Right ventricle myocardium superior (tissue), 1 donor: Measurements from ENCODE around the gene KIAA1586. TPM values are rescaled to one million over a fixed set of nuclear protein-coding genes. Genes with fewer than 3 reads are reported as not detected.
"Not testable (repeated sequence)": the region's sequence is repeated elsewhere in the genome, so short reads cannot be mapped to it uniquely, and the experiment has no call there.

Experiments used
- ATAC-seq: fragments of 200-7000 bp; cut with Tn5 transposase; one replicate; pipeline ENCODE4 v1.9.1; 2020; ENCODE audit warnings: mild to moderate bottlenecking; ENCODE audit not compliant: poor library complexity
- DNase-seq: peaks from one replicate; pipeline ENCODE4 v3.0.0-alpha.2; 2020
- intact Hi-C: fragments of 100-400 bp; cut with DNase I; formaldehyde crosslinking; loops from one replicate; pipeline ENCODE4 v1.11.2; 2022
- total RNA-seq: library from RNA; stranded (reverse); fragmentation: NEBNext Ultra II Directional; extraction: Animal tissue kit (Norgen Biotek cat#: 25700); gene quantifications from one replicate; pipeline ENCODE4 v1.2.1, GENCODE V29; 2021
- donor health status: DM: no; HTN: yes; CAD: no; lungs with severe emphysema.

Gene KIAA1586
- total RNA-seq, 1 donor from 2014 or later, result 6.5 TPM

GRCh38 chr6:57035549-57035948 lies 10.9 kb upstream of the KIAA1586 start:
- intact Hi-C loops, result no loop called here
- DNase-seq (no peak), ATAC-seq (no peak)

GRCh38 chr6:57038906-57039305 lies 7.6 kb upstream of the KIAA1586 start:
- intact Hi-C loops, result no loop called here
- DNase-seq (no peak), ATAC-seq (no peak)

- intact Hi-C loops, result no loop called here
- ATAC-seq (no peak), DNase-seq (no peak)
Measured at GRCh38 chr6:57040011-57040410, 6.5 kb upstream of the KIAA1586 start.

GRCh38 chr6:57044061-57044460 lies 2.4 kb upstream of the KIAA1586 start:
- intact Hi-C loops, ATAC-seq, DNase-seq: not testable (repeated sequence)

GRCh38 chr6:57044568-57044967 lies 1.9 kb upstream of the KIAA1586 start:
- DNase-seq (no peak), ATAC-seq (no peak)
- intact Hi-C loops, result no loop called here

- DNase-seq, ATAC-seq, intact Hi-C loops: not testable (repeated sequence)
Measured at GRCh38 chr6:57047257-57047585, 728 bp downstream of the KIAA1586 start.

DNA sequence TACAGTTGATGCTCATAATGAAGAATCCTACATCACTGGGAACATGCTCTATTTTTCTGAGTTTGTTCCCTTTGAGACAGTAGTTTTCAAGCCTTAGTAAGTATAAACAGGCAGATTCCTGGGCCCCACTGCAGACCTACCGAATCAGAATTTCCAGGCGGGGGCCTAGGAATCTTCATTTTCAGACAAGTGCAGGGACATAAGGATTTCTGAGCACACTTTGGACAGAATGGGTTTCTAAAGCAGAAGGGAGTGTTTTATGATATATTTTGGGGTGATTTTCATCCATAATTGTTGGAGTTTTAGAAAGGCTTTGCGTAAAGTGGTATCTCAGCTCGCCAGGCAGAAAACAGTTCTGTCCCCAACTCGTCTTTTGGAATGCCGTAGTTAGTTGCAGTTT lies 1.4 kb downstream of the KIAA1586 start:
- DNase-seq, intact Hi-C loops, ATAC-seq: not testable (repeated sequence)

DNA sequence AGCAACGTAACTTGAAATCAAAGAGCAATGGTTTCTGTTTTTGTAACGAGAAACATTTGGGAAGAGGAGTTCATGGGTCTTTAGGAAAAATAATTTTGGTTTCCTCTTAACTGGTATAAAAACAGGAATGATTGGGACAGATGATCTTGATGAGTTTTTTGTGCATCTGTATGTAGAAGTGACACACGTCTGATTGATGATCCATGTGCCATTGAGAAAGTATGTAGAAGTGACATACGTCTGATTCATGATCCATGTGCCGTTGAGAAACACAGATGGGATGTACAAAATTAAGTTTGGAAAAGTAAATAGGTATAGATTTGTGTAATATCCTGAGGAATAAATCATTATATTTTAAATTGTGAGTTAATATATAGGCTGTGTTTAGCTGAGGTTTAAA lies 2.1 kb downstream of the KIAA1586 start:
- intact Hi-C loops, result no loop called here

DNA sequence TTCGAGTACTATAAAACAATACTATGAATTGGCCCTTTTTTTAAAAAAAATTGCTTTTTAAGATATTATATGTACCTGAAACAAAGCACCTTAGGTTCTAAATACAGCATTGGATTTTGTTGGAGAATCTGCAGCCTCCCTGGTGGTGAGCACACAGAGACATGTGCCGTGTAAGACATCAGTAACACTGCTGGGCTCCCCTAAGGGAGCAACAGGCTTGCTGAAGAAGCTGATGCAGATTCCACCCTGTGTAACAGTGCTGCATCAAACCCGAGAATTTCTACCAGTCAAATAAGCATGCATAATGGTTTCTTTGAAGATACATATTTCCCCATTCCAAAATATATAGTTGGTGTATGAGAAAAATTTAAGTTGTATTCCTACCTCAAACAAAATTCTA lies 17.4 kb downstream of the KIAA1586 start:
- intact Hi-C loops, result no loop called here
- no peak for ATAC-seq
- no peak for DNase-seq

More for the DNA sequence above, 2.1 kb downstream of the KIAA1586 start:
- ATAC-seq, result no peak
- DNase-seq, result no peak

- DNase-seq (no peak), ATAC-seq (no peak)
- intact Hi-C loops, result no loop called here
Measured at GRCh38 chr6:57064809-57065208, 18.3 kb downstream of the KIAA1586 start.

DNA sequence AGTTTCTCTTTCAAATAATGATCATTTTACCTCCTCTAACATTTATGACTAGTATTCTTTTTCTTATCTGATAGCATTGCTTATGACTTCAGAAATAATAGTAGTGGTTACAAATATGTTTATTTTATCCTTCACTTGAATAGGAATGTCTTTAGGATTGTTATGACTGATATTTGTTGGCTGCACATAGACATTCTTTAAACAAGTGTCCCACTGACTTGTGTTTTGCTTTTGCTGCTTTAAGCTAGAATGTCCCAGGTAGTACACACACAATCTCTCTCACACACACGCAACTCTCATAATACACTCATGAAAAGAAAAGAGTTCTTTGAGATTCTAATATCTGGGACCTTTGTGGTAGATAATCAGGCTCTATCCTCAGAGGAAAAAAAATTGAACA lies 21.6 kb downstream of the KIAA1586 start:
- intact Hi-C loops, result no loop called here
- DNase-seq, result no peak
- no peak for ATAC-seq

GRCh38 chr6:57069228-57069627 lies 22.7 kb downstream of the KIAA1586 start:
- DNase-seq (no peak), ATAC-seq (no peak)
- intact Hi-C loops, result no loop called here

- no peak for DNase-seq
- no peak for ATAC-seq
- intact Hi-C loops, result no loop called here
Measured at GRCh38 chr6:57069920-57070331, 23.4 kb downstream of the KIAA1586 start.

- intact Hi-C loops, result no loop called here
Measured at GRCh38 chr6:57072108-57072507, 25.6 kb downstream of the KIAA1586 start.

DNA sequence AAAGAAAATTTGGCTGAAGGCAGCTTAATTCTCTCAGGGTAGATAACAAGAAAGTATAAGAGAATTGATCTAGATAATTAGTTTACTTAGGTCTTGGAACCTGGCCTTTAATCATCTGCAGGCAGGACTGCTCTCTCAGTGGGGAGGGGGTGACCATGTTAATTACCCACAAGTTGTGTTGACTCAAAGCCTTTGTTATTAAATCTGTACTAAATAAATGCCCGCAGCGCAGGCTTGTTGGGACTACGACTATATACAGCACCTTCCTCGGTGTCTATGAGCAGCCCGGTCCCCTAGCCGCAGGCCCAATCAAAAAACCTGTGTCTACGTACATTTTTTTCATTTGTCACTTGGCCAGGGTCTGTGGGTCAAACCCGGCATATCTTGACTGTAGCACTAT lies 27.9 kb downstream of the KIAA1586 start:
- DNase-seq, result no peak
- ATAC-seq, result no peak
- intact Hi-C loops, result no loop called here

More at GRCh38 chr6:57072108-57072507, 25.6 kb downstream of the KIAA1586 start:
- DNase-seq (no peak), ATAC-seq (no peak)

GRCh38 chr6:57075092-57075491 lies 28.6 kb downstream of the KIAA1586 start:
- intact Hi-C loops, result no loop called here
- no peak for DNase-seq

GRCh38 chr6:57078531-57079207 lies 32.2 kb downstream of the KIAA1586 start:
- ATAC-seq (no peak), DNase-seq (no peak)
- intact Hi-C loops, result no loop called here

More at GRCh38 chr6:57075092-57075491, 28.6 kb downstream of the KIAA1586 start:
- no peak for ATAC-seq

DNA sequence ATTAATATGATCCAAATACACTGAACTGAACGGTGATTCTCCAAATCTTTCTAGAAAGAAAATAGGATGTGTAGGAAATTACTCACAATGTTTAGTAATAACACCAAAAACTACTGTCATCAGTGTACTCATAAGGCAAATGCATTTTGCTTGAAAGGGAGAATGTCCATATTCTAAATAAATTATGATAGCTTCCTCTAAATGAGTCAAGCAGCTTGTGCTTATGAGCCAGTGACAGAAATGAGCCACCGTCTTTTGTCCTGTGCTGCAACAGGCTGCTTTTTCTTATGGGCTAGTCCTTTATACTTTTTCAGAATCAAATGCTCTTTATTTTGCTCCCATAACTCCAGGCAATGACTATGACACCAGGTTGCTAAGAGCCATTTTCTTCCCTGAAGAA lies 39.0 kb downstream of the KIAA1586 start:
- no peak for DNase-seq

DNA sequence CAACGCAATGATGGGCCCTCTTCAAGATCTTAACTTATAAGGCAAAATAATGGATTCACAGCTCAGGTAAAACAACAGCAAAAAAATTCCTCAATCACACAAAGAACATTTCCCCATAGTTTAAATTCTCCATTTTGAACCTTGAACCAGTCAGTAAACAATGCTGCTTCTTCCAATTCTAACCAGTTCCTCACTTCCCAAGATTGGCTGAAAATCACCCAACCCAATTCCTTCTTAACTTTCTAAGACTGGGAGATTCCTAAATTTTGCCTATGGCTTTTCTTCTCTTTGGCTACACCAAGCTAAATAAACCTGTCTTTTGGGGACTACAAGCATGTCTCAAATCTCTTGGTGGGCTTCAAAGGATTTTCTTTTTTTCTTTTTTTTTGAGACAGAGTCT lies 40.4 kb downstream of the KIAA1586 start:
- intact Hi-C loops, result no loop called here
- no peak for DNase-seq
- no peak for ATAC-seq

More for the DNA sequence above, 39.0 kb downstream of the KIAA1586 start:
- no peak for ATAC-seq
- intact Hi-C loops, result no loop called here

DNA sequence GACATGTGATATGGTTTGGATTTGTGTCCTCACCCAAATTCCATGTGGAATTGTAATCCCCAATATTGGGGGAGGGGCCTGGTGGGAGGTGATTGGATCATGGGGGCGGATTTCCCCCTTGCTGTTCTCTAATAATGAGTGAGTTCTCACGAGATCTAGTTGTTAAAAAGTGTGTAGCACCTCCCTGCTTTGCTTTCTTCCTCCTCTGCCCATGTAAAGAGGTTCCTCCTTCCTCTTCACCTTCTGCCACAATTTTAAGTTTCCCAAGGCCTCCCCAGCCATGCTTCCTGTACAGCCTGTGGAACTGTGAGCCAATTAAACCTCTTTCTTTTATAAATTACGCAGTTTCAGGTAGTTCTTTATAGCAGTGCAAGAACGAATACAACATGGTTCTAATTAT lies 41.4 kb downstream of the KIAA1586 start:
- no peak for DNase-seq
- ATAC-seq, result no peak
- intact Hi-C loops, result no loop called here

- intact Hi-C loops, result no loop called here
- ATAC-seq (no peak), DNase-seq (no peak)
Measured at GRCh38 chr6:57089265-57089664, 42.8 kb downstream of the KIAA1586 start.
